PFSK-1 (cell line): ENCODE measurements around the gene GRIP1.

Source experiments
- POLR2AphosphoS5 ChIP-seq: IDR thresholded peaks from 2 replicates; pipeline ENCODE4 v1.6.1; 2012; ENCODE audit warnings: low read depth, mild to moderate bottlenecking, control low read depth, low read length, moderate library complexity
- REST ChIP-seq, 2 experiments: IDR thresholded peaks; 2 replicates each; pipeline versions ENCODE4 v1.6.1 to v1.8.0; 2011 to 2012; ENCODE audit warnings: low read depth in 2 of 2, low read length in 2 of 2, control low read depth in 1 of 2, inconsistent platforms in 1 of 2, mild to moderate bottlenecking in 1 of 2, moderate library complexity in 1 of 2; ENCODE audit not compliant: insufficient read depth in 1 of 2
- TAF1 ChIP-seq: IDR thresholded peaks from 2 replicates; pipeline ENCODE4 v1.6.1; 2012; ENCODE audit warnings: low read length, control low read depth, borderline replicate concordance; ENCODE audit not compliant: insufficient read depth

GRCh38 chr12:66541426-66541825 lies 137.4 kb downstream of the GRIP1 start:
- TF ChIP-seq POLR2AphosphoS5 (no peak), TAF1 (no peak), REST (IDR thresholded peaks at IDR 0.05; ENCODE audit: insufficient read depth in 1 of 2, low read depth in 2 of 2, low read length in 2 of 2) (no peak)
